ENCODE data around the gene UNC119B. TPM values are rescaled to one million over a fixed set of nuclear protein-coding genes. Genes with fewer than 3 reads are reported as not detected.
"Not testable (repeated sequence)": the region's sequence is repeated elsewhere in the genome, so short reads cannot be mapped to it uniquely, and the experiment has no call there.

The UNC119B gene
- total RNA-seq, 1 donor from 2014 or later: 12.9 TPM

- DNase-seq (ENCODE audit: low read depth): no peak
- Histone ChIP-seq H3K4me3 (ENCODE audit: low read depth, low read length) (no peak overlapping the region), H3K36me3 (ENCODE audit: control insufficient read depth, insufficient read depth, low read length) (no peaks in the 10 kb centered on the region), H3K27me3 (ENCODE audit: control insufficient read depth, insufficient read depth, low read length) (no peaks in the 10 kb centered on the region)
- peak; percentile 75 for FAIRE-seq
- no peak for TF ChIP-seq CTCF (IDR thresholded peaks at IDR 0.05; ENCODE audit: insufficient read depth, low read length, severe bottlenecking)
Observed at GRCh38 chr12:120668091-120668867, 42.0 kb upstream of the UNC119B start.

GRCh38 chr12:120668868-120669840 is 41.1 kb upstream of the UNC119B start:
- DNase-seq (ENCODE audit: low read depth) (no peak), FAIRE-seq (no peak)
- Histone ChIP-seq H3K27me3 (ENCODE audit: control insufficient read depth, insufficient read depth, low read length) (no peaks in the 10 kb centered on the region), H3K4me3 (ENCODE audit: low read depth, low read length) (no peak overlapping the region), H3K36me3 (ENCODE audit: control insufficient read depth, insufficient read depth, low read length) (no peaks in the 10 kb centered on the region)
- TF ChIP-seq CTCF (IDR thresholded peaks at IDR 0.05; ENCODE audit: insufficient read depth, low read length, severe bottlenecking): no peak

DNA sequence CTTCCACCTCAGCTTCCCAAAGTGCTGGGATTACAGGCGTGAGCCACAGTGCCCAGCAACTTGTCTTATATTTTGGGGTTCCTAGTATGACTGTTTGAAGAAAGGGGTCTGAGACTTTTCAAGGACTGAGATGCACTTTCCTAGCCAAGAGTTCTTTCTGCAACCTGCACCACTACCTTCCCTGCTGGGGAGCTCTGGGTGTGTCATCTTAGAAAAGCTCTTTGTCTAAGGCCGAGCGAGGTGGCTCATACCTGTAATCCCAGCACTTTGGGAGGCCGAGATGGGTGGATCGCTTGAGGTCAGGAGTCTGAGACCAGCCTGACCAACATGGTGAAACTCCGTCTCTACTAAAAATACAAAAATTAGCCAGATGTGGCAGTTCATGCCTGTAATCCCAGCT is 40.0 kb upstream of the UNC119B start:
- FAIRE-seq; DNase-seq (ENCODE audit: low read depth); H3K4me3 ChIP-seq (ENCODE audit: low read depth, low read length); H3K36me3 ChIP-seq (ENCODE audit: control insufficient read depth, insufficient read depth, low read length); H3K27me3 ChIP-seq (ENCODE audit: control insufficient read depth, insufficient read depth, low read length): not testable (repeated sequence)

DNA sequence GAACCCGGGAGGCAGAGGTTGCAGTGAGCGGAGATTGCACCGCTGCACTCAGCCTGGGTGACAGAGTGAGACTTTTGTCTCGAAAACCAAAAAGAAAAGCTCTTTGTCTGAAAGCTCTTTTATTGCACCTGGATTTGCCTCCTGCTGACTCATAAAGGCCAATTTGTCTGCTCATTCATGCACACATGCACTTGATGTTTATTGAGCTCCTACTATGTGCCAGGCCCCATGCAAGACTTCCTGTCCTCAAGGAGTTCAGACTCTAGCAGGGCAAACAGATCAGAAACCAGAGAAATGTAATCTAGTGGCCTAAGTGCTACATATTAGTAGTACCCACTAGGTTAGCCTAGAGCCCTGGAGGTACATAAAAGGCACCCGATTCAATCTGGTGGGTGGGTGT is 39.6 kb upstream of the UNC119B start:
- Histone ChIP-seq H3K4me3 (ENCODE audit: low read depth, low read length) (no peak overlapping the region), H3K27me3 (ENCODE audit: control insufficient read depth, insufficient read depth, low read length) (no peaks in the 10 kb centered on the region), H3K36me3 (ENCODE audit: control insufficient read depth, insufficient read depth, low read length) (no peaks in the 10 kb centered on the region)
- no peak for TF ChIP-seq CTCF (IDR thresholded peaks at IDR 0.05; ENCODE audit: insufficient read depth, low read length, severe bottlenecking)
- FAIRE-seq (no peak), DNase-seq (ENCODE audit: low read depth) (no peak)

DNA sequence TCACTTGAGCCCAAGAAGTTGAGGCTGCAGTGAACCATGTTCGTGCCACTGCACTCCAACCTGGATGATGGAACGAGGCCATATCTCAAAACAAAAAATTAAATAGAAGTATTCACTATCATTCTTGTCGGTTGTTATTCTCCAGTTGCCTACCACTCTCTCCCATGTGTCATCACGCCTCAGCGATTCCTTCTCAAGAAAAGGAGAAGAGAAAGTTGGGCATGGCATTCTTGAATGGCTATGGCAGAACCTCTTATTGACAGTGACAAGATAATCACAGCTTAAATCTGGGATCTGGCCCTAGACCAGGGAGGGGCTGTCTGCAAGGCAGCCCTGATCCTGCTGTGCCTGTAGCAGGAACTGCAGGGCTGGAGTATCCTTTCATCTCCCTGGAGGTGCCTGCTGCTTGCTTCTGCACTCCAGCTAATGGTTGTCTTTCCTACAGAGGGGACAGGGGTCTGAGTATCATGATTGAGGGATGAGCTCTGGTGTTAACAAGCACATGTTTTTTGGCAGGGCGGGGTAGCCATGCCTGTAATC is 36.1 kb upstream of the UNC119B start:
- Histone ChIP-seq H3K27me3 (ENCODE audit: control insufficient read depth, insufficient read depth, low read length) (no peaks in the 10 kb centered on the region), H3K36me3 (ENCODE audit: control insufficient read depth, insufficient read depth, low read length) (no peaks in the 10 kb centered on the region), H3K4me3 (ENCODE audit: low read depth, low read length) (no peak overlapping the region)
- DNase-seq (ENCODE audit: low read depth): no peak
- no peak for TF ChIP-seq CTCF (IDR thresholded peaks at IDR 0.05; ENCODE audit: insufficient read depth, low read length, severe bottlenecking)
- FAIRE-seq: no peak

Measured in bronchial epithelial cell (primary cell).